Liver (tissue), 9 donors: ENCODE data around the gene TBK1. TPM values are rescaled to one million over a fixed set of nuclear protein-coding genes. Genes with fewer than 3 reads are reported as not detected.
"Not testable (repeated sequence)": the region's sequence is repeated elsewhere in the genome, so short reads cannot be mapped to it uniquely, and the experiment has no call there.

Source experiments
- DNase-seq: peaks from one replicate; pipeline ENCODE4 v3.0.0-alpha.2; 2017; ENCODE audit warnings: low spot score
- H3K27ac ChIP-seq, 2 donors: one replicate each; pipeline ENCODE4 v1.7.0; 2013; ENCODE audit warnings: inconsistent platforms in 2 of 2, low read length in 2 of 2, control low read depth in 1 of 2, low read depth in 1 of 2, mild to moderate bottlenecking in 1 of 2
- H3K27me3 ChIP-seq, 4 donors: one replicate each; pipeline versions ENCODE4 v1.6.1 to v1.7.0; 2013; ENCODE audit warnings: low read length in 3 of 4, inconsistent platforms in 1 of 4, mild to moderate bottlenecking in 1 of 4, moderate library complexity in 1 of 4; ENCODE audit not compliant: control insufficient read depth in 4 of 4, insufficient read depth in 4 of 4
- H3K36me3 ChIP-seq, 4 donors: one replicate each; pipeline versions ENCODE4 v1.6.1 to v1.7.0; 2013; ENCODE audit warnings: low read length in 3 of 4, mild to moderate bottlenecking in 3 of 4, low read depth in 1 of 4, moderate library complexity in 1 of 4; ENCODE audit not compliant: control insufficient read depth in 4 of 4, insufficient read depth in 3 of 4
- H3K4me1 ChIP-seq, 4 donors: one replicate each; pipeline versions ENCODE4 v1.6.1 to v1.7.0; 2013; ENCODE audit warnings: low read length in 3 of 4, mild to moderate bottlenecking in 3 of 4, moderate library complexity in 1 of 4; ENCODE audit not compliant: control insufficient read depth in 4 of 4, insufficient read depth in 4 of 4
- H3K4me3 ChIP-seq, 3 donors: one replicate each; pipeline versions ENCODE4 v1.6.1 to v1.7.0; 2013; ENCODE audit warnings: low read length in 3 of 3, control low read depth in 1 of 3, low read depth in 1 of 3, mild to moderate bottlenecking in 1 of 3
- H3K9ac ChIP-seq, 2 donors: one replicate each; pipeline ENCODE4 v1.7.0; 2013; ENCODE audit warnings: low read length in 2 of 2, mild to moderate bottlenecking in 2 of 2, moderate library complexity in 2 of 2, control low read depth in 1 of 2, low read depth in 1 of 2
- H3K9me3 ChIP-seq, 4 donors: one replicate each; pipeline versions ENCODE4 v1.6.1 to v1.7.0; 2013; ENCODE audit warnings: low read length in 3 of 4; ENCODE audit not compliant: control insufficient read depth in 4 of 4
- GABPA ChIP-seq, 2 donors: IDR thresholded peaks in 1 of 2; conservative IDR thresholded peaks in 1 of 2; 2 replicates each; pipeline ENCODE4 v1.6.1; 2016; ENCODE audit warnings: antibody characterized with exemption in 2 of 2, mild to moderate bottlenecking in 1 of 2, moderate library complexity in 1 of 2
- NR2F2 ChIP-seq: IDR thresholded peaks from 2 replicates; pipeline ENCODE4 v1.6.1; 2016; ENCODE audit warnings: antibody characterized with exemption
- RAD21 ChIP-seq, 2 donors: IDR thresholded peaks; 2 replicates each; pipeline ENCODE4 v1.6.1; 2016; ENCODE audit warnings: antibody characterized with exemption in 2 of 2, mild to moderate bottlenecking in 2 of 2
- RXRA ChIP-seq, 2 donors: IDR thresholded peaks; 2 replicates each; pipeline ENCODE4 v1.6.1; 2017 to 2018; ENCODE audit warnings: antibody characterized with exemption in 2 of 2, mild to moderate bottlenecking in 1 of 2
- TAF1 ChIP-seq: conservative IDR thresholded peaks from 2 replicates; pipeline ENCODE4 v1.6.1; 2016; ENCODE audit warnings: antibody characterized with exemption, mild to moderate bottlenecking
- YY1 ChIP-seq: IDR thresholded peaks from 2 replicates; pipeline ENCODE4 v1.6.1; 2016; ENCODE audit warnings: antibody characterized with exemption, mild to moderate bottlenecking
- WGBS: extraction: QIAGEN DNeasy Blood & Tissue Kit; methylation state at CpG from one replicate; pipeline ENCODE4 v1.1.7; 2013; 5-methylcytosine and 5-hydroxymethylcytosine counted together
- polyA plus RNA-seq, 2 donors: library from polyadenylated mRNA; stranded (reverse) in 1 of 2; unstranded in 1 of 2; fragments of 200-250 nt in 1 of 2; fragments of >200 nt in 1 of 2; fragmentation: Nextera tagmentation in 1 of 2; extraction: Ambion mirVana in 1 of 2; gene quantifications; one replicate each; pipeline versions ENCODE4 v1.2.1 to v1.2.3, GENCODE V29; 2013 to 2015
- total RNA-seq, 2 donors: library from RNA; depleted of rRNA; stranded (reverse); fragments of >200 nt; gene quantifications; one replicate each; pipeline ENCODE4 v1.2.3, GENCODE V29; 2014
- TF ChIP-seq, protein P1 (sequence below): IDR thresholded peaks from 2 replicates; pipeline ENCODE4 v1.6.1; 2016; ENCODE audit warnings: antibody characterized with exemption
- TF ChIP-seq, protein P2 (sequence below): fragments of 150-350 bp; IDR thresholded peaks from 2 replicates; pipeline ENCODE4 v1.5.1; 2017; ENCODE audit warnings: improper control_type of control experiment, low read depth, low read length; ENCODE audit not compliant: missing input control
- TF ChIP-seq, protein P3 (sequence below): IDR thresholded peaks from 2 replicates; pipeline ENCODE4 v1.6.1; 2016; ENCODE audit warnings: antibody characterized with exemption, mild to moderate bottlenecking
- donor health status: healthy.
- donor health status: healthy.
- donor health status: healthy.
- donor health status: healthy.
- donor health status: healthy.

The TBK1 gene
- total and polyA plus RNA-seq, 4 donors, result 7.6 to 20.7 (median 13.9) TPM

DNA sequence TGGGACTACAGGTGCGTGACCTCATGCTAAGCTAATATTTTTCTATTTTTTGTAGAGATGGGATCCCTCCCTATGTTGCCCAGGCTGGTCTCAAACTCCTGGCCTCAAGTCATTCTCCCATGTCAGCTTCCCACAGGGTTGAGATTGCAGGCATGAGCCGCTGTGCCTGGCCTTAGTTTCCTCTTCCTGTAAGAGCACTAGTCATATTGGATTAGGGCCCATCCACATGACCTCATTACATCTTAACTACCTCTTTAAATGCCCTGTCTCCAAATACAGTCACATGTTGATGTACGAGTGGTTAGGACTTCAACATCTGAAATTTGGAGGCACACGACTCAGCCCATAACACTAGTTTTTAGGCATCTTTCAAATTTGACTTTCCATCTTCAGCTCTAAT is 86.2 kb downstream of the TBK1 start:
- DNase-seq, result no peak
- no peaks in the 10 kb centered on the region for H3K4me1 ChIP-seq
- H3K27ac ChIP-seq, result no peak overlapping the region
- TF ChIP-seq YY1 (no peak), TAF1 (no peak)
- TF ChIP-seq, protein P1, sequence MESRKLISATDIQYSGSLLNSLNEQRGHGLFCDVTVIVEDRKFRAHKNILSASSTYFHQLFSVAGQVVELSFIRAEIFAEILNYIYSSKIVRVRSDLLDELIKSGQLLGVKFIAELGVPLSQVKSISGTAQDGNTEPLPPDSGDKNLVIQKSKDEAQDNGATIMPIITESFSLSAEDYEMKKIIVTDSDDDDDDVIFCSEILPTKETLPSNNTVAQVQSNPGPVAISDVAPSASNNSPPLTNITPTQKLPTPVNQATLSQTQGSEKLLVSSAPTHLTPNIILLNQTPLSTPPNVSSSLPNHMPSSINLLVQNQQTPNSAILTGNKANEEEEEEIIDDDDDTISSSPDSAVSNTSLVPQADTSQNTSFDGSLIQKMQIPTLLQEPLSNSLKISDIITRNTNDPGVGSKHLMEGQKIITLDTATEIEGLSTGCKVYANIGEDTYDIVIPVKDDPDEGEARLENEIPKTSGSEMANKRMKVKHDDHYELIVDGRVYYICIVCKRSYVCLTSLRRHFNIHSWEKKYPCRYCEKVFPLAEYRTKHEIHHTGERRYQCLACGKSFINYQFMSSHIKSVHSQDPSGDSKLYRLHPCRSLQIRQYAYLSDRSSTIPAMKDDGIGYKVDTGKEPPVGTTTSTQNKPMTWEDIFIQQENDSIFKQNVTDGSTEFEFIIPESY, result no peak
- no peaks in the 10 kb centered on the region for H3K27me3 ChIP-seq
- no peaks in the 10 kb centered on the region for H3K9me3 ChIP-seq
- H3K4me3 ChIP-seq, result no peak overlapping the region
- no peaks in the 10 kb centered on the region for H3K36me3 ChIP-seq
- WGBS, result 77% methylated on average over 4 of the region's 4 CpGs
- no peak overlapping the region for H3K9ac ChIP-seq

DNA sequence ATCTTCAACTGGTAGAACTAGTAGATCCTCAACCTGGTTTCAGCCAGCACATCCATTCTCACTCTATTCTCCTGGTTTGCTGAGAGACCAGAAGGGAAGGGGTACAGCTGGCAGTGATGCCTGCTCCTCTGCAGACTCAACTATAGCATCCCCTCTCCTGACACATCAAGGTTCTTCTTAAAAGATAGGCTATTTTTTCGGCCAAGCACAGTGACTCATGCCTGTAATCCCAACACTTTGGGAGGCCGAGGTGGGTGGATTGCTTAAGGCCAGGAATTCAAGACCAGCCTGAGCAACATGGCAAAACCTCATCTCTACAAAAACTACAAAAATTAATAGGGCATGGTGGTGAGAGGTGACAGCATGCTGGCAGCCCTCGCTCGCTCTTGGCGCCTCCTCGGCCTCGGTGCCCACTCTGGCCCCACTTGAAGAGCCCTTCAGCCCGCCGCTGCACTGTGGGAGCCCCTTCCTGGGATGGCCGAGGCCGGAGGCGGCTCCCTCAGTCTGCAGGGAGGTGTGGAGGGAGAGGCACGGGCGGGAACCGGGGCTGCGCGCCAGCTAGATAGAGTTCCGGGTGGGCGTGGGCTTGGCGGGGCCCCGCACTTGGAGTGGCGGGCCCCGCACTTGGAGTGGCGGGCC is 90.6 kb downstream of the TBK1 start:
- 83% methylated on average over 24 of the region's 24 CpGs for WGBS

DNA sequence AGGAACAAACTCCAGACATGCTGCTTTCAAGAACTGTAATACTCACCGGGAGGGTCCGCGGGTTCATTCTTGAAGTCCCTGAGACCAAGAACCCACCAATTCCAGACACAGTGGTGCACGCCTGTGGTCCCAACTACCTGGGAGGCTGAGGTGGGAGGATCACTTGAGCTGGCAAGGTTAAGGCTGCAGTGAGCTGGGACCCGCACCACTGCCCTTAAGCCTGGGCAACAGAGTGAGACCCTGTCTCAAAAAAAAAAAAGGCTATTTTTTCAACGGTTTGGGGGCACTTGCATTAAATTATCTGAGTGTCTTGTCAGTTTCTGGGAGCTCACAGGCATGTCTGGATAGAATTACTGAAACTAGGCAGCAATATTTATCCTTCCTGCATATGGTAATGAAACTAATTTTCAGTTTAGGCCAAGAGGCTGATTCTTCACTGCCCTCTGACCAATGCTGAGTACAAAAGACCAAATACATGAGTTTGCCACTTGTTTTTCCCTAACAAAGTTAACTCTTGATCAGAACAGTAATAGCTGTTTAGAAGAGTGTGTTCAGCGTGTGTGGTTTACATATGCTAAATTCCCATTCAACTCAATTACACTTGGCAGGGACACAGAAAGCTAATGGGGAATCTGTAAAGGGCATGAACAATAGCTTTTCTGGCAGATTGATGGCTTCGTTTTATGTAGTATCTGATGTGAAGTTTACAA is 92.6 kb downstream of the TBK1 start:
- 83% methylated on average over 8 of the region's 8 CpGs for WGBS
- Histone ChIP-seq H3K4me3 (no peak overlapping the region), H3K9me3 (peaks cover 0 to 5% (median 0%) of the 10 kb centered on the region in 4 donors), H3K4me1 (no peaks in the 10 kb centered on the region), H3K27me3 (no peaks in the 10 kb centered on the region), H3K27ac (no peak overlapping the region), H3K9ac (no peak overlapping the region), H3K36me3 (no peaks in the 10 kb centered on the region)
- DNase-seq, result no peak
- TF ChIP-seq, protein P2, sequence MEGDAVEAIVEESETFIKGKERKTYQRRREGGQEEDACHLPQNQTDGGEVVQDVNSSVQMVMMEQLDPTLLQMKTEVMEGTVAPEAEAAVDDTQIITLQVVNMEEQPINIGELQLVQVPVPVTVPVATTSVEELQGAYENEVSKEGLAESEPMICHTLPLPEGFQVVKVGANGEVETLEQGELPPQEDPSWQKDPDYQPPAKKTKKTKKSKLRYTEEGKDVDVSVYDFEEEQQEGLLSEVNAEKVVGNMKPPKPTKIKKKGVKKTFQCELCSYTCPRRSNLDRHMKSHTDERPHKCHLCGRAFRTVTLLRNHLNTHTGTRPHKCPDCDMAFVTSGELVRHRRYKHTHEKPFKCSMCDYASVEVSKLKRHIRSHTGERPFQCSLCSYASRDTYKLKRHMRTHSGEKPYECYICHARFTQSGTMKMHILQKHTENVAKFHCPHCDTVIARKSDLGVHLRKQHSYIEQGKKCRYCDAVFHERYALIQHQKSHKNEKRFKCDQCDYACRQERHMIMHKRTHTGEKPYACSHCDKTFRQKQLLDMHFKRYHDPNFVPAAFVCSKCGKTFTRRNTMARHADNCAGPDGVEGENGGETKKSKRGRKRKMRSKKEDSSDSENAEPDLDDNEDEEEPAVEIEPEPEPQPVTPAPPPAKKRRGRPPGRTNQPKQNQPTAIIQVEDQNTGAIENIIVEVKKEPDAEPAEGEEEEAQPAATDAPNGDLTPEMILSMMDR, result no peak
- TF ChIP-seq NR2F2 (no peak), RXRA (IDR thresholded peaks at IDR 0.05) (no peak), GABPA (IDR thresholded peaks at IDR 0.05 in 1 of 2, conservative IDR thresholded peaks at IDR 0.05 in 1 of 2) (no peak), RAD21 (IDR thresholded peaks at IDR 0.05) (no peak)
- TF ChIP-seq, protein P3, sequence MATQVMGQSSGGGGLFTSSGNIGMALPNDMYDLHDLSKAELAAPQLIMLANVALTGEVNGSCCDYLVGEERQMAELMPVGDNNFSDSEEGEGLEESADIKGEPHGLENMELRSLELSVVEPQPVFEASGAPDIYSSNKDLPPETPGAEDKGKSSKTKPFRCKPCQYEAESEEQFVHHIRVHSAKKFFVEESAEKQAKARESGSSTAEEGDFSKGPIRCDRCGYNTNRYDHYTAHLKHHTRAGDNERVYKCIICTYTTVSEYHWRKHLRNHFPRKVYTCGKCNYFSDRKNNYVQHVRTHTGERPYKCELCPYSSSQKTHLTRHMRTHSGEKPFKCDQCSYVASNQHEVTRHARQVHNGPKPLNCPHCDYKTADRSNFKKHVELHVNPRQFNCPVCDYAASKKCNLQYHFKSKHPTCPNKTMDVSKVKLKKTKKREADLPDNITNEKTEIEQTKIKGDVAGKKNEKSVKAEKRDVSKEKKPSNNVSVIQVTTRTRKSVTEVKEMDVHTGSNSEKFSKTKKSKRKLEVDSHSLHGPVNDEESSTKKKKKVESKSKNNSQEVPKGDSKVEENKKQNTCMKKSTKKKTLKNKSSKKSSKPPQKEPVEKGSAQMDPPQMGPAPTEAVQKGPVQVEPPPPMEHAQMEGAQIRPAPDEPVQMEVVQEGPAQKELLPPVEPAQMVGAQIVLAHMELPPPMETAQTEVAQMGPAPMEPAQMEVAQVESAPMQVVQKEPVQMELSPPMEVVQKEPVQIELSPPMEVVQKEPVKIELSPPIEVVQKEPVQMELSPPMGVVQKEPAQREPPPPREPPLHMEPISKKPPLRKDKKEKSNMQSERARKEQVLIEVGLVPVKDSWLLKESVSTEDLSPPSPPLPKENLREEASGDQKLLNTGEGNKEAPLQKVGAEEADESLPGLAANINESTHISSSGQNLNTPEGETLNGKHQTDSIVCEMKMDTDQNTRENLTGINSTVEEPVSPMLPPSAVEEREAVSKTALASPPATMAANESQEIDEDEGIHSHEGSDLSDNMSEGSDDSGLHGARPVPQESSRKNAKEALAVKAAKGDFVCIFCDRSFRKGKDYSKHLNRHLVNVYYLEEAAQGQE, result no peak

More for the DNA sequence above, 90.6 kb downstream of the TBK1 start:
- not testable (repeated sequence) for H3K27me3 ChIP-seq, H3K27ac ChIP-seq, H3K9ac ChIP-seq, H3K4me3 ChIP-seq, H3K9me3 ChIP-seq, DNase-seq, H3K36me3 ChIP-seq, H3K4me1 ChIP-seq
